ENCODE results near the gene MET.

GRCh38 chr7:116709336-116709735 is 37.3 kb downstream of the MET start:
- TF ChIP-seq CTCF (IDR thresholded peaks at IDR 0.05 in 8 of 11, conservative IDR thresholded peaks at IDR 0.05 in 3 of 11) (no peak), POLR2A (IDR thresholded peaks at IDR 0.05) (no peak)
